Endothelial cell of umbilical vein (primary cell): Measurements from ENCODE around the gene DNAJA4. TPM values are rescaled to one million over a fixed set of nuclear protein-coding genes. Genes with fewer than 3 reads are reported as not detected.

Experiments used
- BruUV-seq: library from RNA; stranded (reverse); fragments of 400-500 nt; replicated peaks from 2 replicates; lab custom pipeline; 2021; lab: Mats Ljungman, UMichigan
- CTCF ChIA-PET: fragments of 300-600, 350-600 bp; sonication (Branson Sonifier 250); formaldehyde crosslinking; loops from one replicate; lab custom pipeline; 2021; ENCODE audit warnings: antibody characterized with exemption, inconsistent platforms; lab: Charles Lee
- POLR2A ChIA-PET: fragments of 300-600, 350-600 bp; sonication (Branson Sonifier 250); formaldehyde crosslinking; loops from one replicate; lab custom pipeline; 2021; ENCODE audit warnings: antibody characterized with exemption, inconsistent platforms; lab: Charles Lee
- DNase-seq: peaks from one replicate; pipeline ENCODE4 v3.0.0-alpha.2; 2011; ENCODE audit warnings: low read depth, low spot score
- FAIRE-seq: peaks from 2 replicates; lab custom pipeline; 2011; peaks lifted over from hg19 to GRCh38; lab: Jason Lieb, UNC
- H2AFZ ChIP-seq: 2 replicates; pipeline ENCODE4 v1.6.0; 2012; ENCODE audit warnings: low read depth, low read length, control low read depth, inconsistent platforms
- H3K27ac ChIP-seq: 2 replicates; pipeline ENCODE4 v1.5.1; 2011; ENCODE audit warnings: low read depth, mild to moderate bottlenecking, control low read depth, low read length, moderate library complexity; ENCODE audit not compliant: insufficient read depth
- H3K27me3 ChIP-seq, 2 experiments: 2 replicates each; pipeline versions ENCODE4 v1.6.0 to v1.6.1; 2011; ENCODE audit warnings: low read length in 2 of 2, mixed read lengths in 1 of 2; ENCODE audit not compliant: control insufficient read depth in 2 of 2, insufficient read depth in 2 of 2
- H3K36me3 ChIP-seq, 2 experiments: 2 replicates in 1 of 2; 3 replicates in 1 of 2; pipeline ENCODE4 v1.5.1; 2011; ENCODE audit warnings: low read length in 2 of 2, mild to moderate bottlenecking in 1 of 2, moderate library complexity in 1 of 2; ENCODE audit not compliant: control insufficient read depth in 2 of 2, insufficient read depth in 2 of 2; ENCODE audit errors: extremely low read depth in 1 of 2
- H3K4me1 ChIP-seq: 3 replicates; pipeline ENCODE4 v1.5.1; 2011; ENCODE audit warnings: mild to moderate bottlenecking, low read length; ENCODE audit not compliant: control insufficient read depth, insufficient read depth; ENCODE audit errors: extremely low read depth
- H3K4me2 ChIP-seq: 2 replicates; pipeline ENCODE4 v1.6.1; 2011; ENCODE audit warnings: low read length, control low read depth, mixed read lengths; ENCODE audit not compliant: insufficient read depth
- H3K4me3 ChIP-seq, 3 experiments: fragments of 200-600 bp in 1 of 3; sonication (generic), shearing (Covaris generic) in 1 of 3; replicated peaks in 1 of 3; 2 replicates each; pipeline ENCODE4 v1.5.1; 2011 to 2016; ENCODE audit warnings: control low read depth in 3 of 3, low read length in 3 of 3, mild to moderate bottlenecking in 2 of 3, inconsistent platforms in 1 of 3, low read depth in 1 of 3, moderate library complexity in 1 of 3; ENCODE audit not compliant: insufficient read depth in 1 of 3
- H3K79me2 ChIP-seq: 2 replicates; pipeline ENCODE4 v1.6.0; 2012; ENCODE audit warnings: low read length, inconsistent platforms; ENCODE audit not compliant: control insufficient read depth, insufficient read depth
- H3K9ac ChIP-seq: replicated peaks from 2 replicates; pipeline ENCODE3; 2011; ENCODE audit warnings: low read length, control low read depth; ENCODE audit not compliant: insufficient read depth; ENCODE audit errors: extremely low read depth
- H3K9me1 ChIP-seq: replicated peaks from 3 replicates; pipeline ENCODE4 v1.6.0; 2011; ENCODE audit warnings: mild to moderate bottlenecking, low read length; ENCODE audit not compliant: control insufficient read depth, insufficient read depth; ENCODE audit errors: extremely low read depth
- H3K9me3 ChIP-seq: replicated peaks from 2 replicates; pipeline ENCODE4 v1.5.1; 2012; ENCODE audit warnings: low read length, inconsistent platforms; ENCODE audit not compliant: control insufficient read depth, insufficient read depth
- H4K20me1 ChIP-seq: replicated peaks from 2 replicates; pipeline ENCODE3; 2011; ENCODE audit warnings: mild to moderate bottlenecking, low read length; ENCODE audit not compliant: control insufficient read depth, insufficient read depth; ENCODE audit errors: extremely low read depth
- CTCF ChIP-seq, 2 donors: IDR thresholded peaks; 1 replicate in 1 of 2; 2 replicates in 1 of 2; pipeline ENCODE4 v1.5.1; 2011; ENCODE audit warnings: low read length in 2 of 2, mild to moderate bottlenecking in 2 of 2, moderate library complexity in 2 of 2, control low read depth in 1 of 2, inconsistent platforms in 1 of 2, low read depth in 1 of 2; ENCODE audit not compliant: insufficient read depth in 1 of 2; ENCODE audit errors: extremely low read depth in 1 of 2
- EZH2 ChIP-seq: IDR thresholded peaks from 2 replicates; pipeline ENCODE4 v1.6.1; 2012; ENCODE audit warnings: borderline replicate concordance, low read depth, mild to moderate bottlenecking, moderate library complexity, low read length, inconsistent platforms; ENCODE audit not compliant: severe bottlenecking
- FOS ChIP-seq: IDR thresholded peaks from 2 replicates; pipeline ENCODE4 v1.6.1; 2011; ENCODE audit warnings: mild to moderate bottlenecking, low read length, moderate library complexity, borderline replicate concordance; ENCODE audit not compliant: insufficient read depth
- GATA2 ChIP-seq: IDR thresholded peaks from 2 replicates; pipeline ENCODE4 v1.7.0; 2011; ENCODE audit warnings: low read depth, mild to moderate bottlenecking, moderate library complexity, mixed read lengths, low read length; ENCODE audit not compliant: insufficient read length, insufficient read depth
- JUN ChIP-seq: IDR thresholded peaks from 2 replicates; pipeline ENCODE4 v1.6.1; 2011; ENCODE audit warnings: borderline replicate concordance, low read depth; ENCODE audit not compliant: insufficient read length, insufficient read depth
- MAX ChIP-seq: IDR thresholded peaks from 2 replicates; pipeline ENCODE4 v1.6.1; 2011; ENCODE audit not compliant: insufficient read depth, insufficient read length
- MYC ChIP-seq: IDR thresholded peaks from one replicate; pipeline ENCODE4 v1.6.1; 2011; ENCODE audit warnings: mild to moderate bottlenecking, low read depth, low read length
- POLR2A ChIP-seq: IDR thresholded peaks from 2 replicates; pipeline ENCODE4 v1.6.1; 2012; ENCODE audit warnings: low read depth, mild to moderate bottlenecking, control low read depth, low read length
- POLR2AphosphoS5 ChIP-seq: IDR thresholded peaks from 2 replicates; pipeline ENCODE4 v1.6.1; 2012; ENCODE audit warnings: low read depth, mild to moderate bottlenecking, control low read depth, low read length, moderate library complexity; ENCODE audit not compliant: insufficient read depth
- dilution Hi-C: fragments of 300-500 bp; cut with MboI; formaldehyde crosslinking; loops from one replicate; pipeline ENCODE4 v1.15.0; 2019; ENCODE audit warnings: low sequenced_read_pairs; ENCODE audit not compliant: extremely low pct_ligation_motif_present
- intact Hi-C: fragments of 100-400 bp; cut with micrococcal nuclease; formaldehyde crosslinking; loops from one replicate; pipeline ENCODE4 v1.10.0; 2022
- polyA plus RNA-seq, 4 experiments: library from polyadenylated mRNA; depleted of rRNA in 3 of 4; stranded (reverse) in 3 of 4; unstranded in 1 of 4; fragments of >200 nt; gene quantifications; 2 replicates each; pipeline versions ENCODE4 v1.2.1 to v1.2.3, GENCODE V29; 2011 to 2012; ENCODE audit warnings: missing spikeins in 1 of 4
- total RNA-seq: library from RNA; stranded (reverse); gene quantifications from 2 replicates; pipeline ENCODE4 v1.2.3, GENCODE V29; 2021

DNAJA4 gene
- total and polyA plus RNA-seq, 2 donors (not counting 3 experiments of a cell fraction or from before 2014, with no cell fraction given), result 17.3 to 21.3 TPM

- FAIRE-seq (peak; percentile 37), DNase-seq (no peak)
- Histone ChIP-seq H3K4me1 (no peaks in the 10 kb centered on the region), H3K4me3 (no peak overlapping the region), H3K9ac (no peak overlapping the region), H3K27ac (no peak overlapping the region), H3K4me2 (no peak overlapping the region), H3K79me2 (no peaks in the 10 kb centered on the region), H3K27me3 (no peaks in the 10 kb centered on the region), H2AFZ (no peak overlapping the region), H3K9me1 (no peaks in the 10 kb centered on the region), H3K36me3 (peaks cover 0 to 16% of the 10 kb centered on the region in 2 experiments), H3K9me3 (no peaks in the 10 kb centered on the region), H4K20me1 (no peaks in the 10 kb centered on the region)
- ChIA-PET CTCF (no interaction called here), POLR2A (no interaction called here)
- TF ChIP-seq EZH2 (no peak), POLR2AphosphoS5 (no peak), GATA2 (no peak), POLR2A (no peak), JUN (no peak), MAX (no peak)
- dilution Hi-C loops (no loop called here), intact Hi-C loops (no loop called here)
- BruUV-seq, result no TSS peak
These were observed 27.3 kb downstream of the DNAJA4 start for GRCh38 chr15:78291698-78292097.

- Histone ChIP-seq H3K9ac (no peak overlapping the region), H3K4me2 (no peak overlapping the region), H3K36me3 (peaks cover 0 to 16% of the 10 kb centered on the region in 2 experiments), H2AFZ (no peak overlapping the region), H3K27me3 (no peaks in the 10 kb centered on the region), H3K9me1 (no peaks in the 10 kb centered on the region), H3K9me3 (no peaks in the 10 kb centered on the region), H3K27ac (no peak overlapping the region), H3K4me3 (no peak overlapping the region), H4K20me1 (no peaks in the 10 kb centered on the region), H3K79me2 (peaks cover 3% of the 10 kb centered on the region), H3K4me1 (no peaks in the 10 kb centered on the region)
- DNase-seq, result no peak
- no peak for FAIRE-seq
- CTCF ChIA-PET, result interaction anchor here (1.1 kb wide), 1 partner anchor 10 kb away, joined by 3 read pairs; no protein-coding TSS in a partner anchor
- POLR2A ChIA-PET, result no interaction called here
- dilution Hi-C loops (no loop called here), intact Hi-C loops (no loop called here)
- TF ChIP-seq MAX (no peak), FOS (no peak), MYC (no peak), EZH2 (no peak), JUN (no peak), POLR2AphosphoS5 (no peak), CTCF (IDR thresholded peaks at IDR 0.05; ENCODE audit: extremely low read depth in 1 of 2, insufficient read depth in 1 of 2, low read depth in 1 of 2, low read length in 2 of 2) (no peak), POLR2A (no peak), GATA2 (no peak)
- BruUV-seq, result no TSS peak
These were observed 27.9 kb downstream of the DNAJA4 start for GRCh38 chr15:78292219-78292618.
